GM21529 (cell line): ENCODE data around the gene CTSV.
A peak's percentile ranks its signal among the peaks of the same experiment; 100 is the strongest.
"Not testable (repeated sequence)": the region's sequence is repeated elsewhere in the genome, so short reads cannot be mapped to it uniquely, and the experiment has no call there.

Source experiments
- ATAC-seq: cut with Tn5 transposase; IDR thresholded peaks from one replicate; pipeline ENCODE4 v1.9.1; 2021; ENCODE audit not compliant: unreplicated experiment

The CTSV gene

DNA sequence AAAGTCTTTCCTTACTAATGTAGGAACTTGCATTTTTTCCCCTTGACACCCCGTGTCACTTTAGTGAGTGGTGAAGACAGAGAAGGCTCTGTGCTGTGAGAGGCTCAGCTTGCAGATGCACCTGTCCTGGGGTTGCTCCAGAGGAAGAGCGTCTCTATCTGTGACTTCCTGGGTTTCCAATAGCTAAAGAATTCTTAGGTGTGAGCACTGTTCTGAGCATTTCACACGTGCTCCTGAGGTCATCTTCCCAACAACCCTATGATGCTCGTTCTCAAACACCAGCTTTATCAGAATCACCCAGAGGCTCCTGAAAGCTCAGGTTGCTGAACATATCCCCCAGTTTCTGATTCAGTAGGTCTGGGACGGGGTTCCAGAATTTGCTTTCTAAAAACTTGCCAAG is 6.4 kb upstream of the CTSV start:
- no peak for ATAC-seq

DNA sequence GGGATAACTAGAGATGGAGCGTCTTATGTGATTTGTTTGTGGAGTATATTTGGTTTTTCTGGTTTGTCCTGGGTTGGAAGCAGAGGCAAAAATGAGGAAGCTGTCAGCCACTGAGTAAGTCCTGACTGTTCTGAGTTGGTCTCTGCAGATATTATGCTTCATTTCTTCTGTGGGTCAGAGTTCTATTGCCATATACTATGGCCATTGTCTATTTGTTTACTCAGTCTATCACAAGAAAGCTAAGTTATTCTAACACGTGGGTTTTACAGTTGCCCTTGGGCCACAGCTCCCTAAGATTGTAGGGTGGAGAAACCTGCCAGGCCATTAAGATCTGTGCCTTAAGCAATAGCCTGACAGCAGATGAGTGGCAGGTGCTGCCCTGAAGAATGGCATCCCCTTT is 3.0 kb upstream of the CTSV start:
- no peak for ATAC-seq

DNA sequence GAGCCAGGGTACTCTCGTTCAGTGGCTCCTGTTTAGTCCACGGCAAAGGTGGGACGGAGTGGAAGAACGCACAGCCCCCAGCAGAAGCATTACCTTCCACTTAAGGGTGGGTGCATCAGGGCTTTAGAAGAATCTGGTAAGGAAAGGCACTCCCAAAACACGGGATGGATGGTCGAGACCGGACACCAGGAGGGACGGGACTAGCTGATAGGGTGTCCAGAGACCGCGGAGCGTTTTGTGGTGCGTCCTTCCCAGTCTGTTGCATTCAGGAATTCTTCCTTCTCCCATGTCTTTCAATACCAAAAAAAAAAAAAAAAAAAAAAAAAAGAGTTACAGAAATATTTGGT is 545 bp upstream of the CTSV start:
- no peak for ATAC-seq

DNA sequence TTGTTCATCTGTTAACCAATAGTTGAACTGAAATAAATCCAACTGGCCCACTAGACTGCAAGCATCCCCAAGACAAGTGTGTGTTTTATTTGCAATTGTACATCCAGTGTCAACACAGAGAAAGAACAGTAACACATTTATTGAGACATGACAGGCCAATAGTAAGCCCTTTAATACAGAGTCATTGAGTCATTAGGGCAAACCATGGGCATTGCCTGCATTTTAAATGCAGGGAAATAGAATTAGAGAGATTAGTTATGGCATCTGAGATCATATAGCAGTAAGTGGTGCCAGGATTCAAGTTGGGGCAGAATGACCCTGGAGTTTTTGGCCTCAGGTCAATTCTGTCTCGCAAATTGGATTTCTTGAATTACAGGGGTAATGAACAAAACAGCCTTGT is 15.4 kb downstream of the CTSV start:
- not testable (repeated sequence) for ATAC-seq

DNA sequence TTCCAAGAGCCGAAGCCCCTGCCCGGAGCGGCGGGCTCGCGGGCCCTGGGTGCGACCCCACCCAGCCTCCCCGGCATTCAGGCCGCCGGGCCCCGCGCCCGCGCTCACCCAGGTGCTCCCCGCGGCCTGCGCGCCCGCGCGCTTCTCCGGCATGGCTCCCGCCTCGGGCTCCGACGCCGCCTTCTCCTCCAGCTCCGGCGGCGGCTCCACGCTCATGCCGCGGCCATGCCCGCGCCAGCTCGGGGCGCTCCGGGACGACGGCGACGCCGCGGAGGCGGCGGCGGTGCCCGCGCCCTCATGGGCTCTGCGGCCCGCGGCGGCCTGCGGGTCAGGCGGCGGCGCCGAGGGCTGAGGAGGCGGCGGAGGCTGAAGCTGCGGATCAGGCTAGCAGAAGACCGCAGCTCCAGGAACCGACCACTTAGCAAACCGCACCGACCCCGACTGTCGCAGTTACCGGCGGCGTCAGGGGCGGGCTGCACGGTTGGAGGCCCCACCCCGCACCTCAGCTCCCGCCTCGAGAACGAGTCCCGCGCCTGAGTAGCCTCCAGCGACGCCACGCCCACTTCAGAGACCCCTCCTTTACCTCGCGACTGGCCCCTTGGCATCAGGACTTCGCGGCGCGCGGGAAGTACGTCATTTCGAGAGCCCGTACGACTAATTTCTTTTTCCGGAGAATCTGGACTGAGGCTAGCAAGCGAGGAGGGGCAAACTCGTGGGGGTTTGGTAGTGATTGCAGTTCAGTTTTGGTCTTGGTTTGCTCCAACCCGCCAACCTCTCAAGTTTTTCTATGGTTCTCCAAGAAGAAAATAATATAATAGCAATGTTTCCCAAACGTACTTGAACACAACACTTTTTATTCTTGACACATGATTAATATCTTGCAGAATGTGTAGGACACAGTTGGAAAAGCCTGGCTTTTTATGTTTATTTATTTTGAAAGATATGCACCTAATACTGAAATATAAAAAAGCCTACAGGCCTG is 25.5 kb downstream of the CTSV start:
- peak; percentile 79 for ATAC-seq

DNA sequence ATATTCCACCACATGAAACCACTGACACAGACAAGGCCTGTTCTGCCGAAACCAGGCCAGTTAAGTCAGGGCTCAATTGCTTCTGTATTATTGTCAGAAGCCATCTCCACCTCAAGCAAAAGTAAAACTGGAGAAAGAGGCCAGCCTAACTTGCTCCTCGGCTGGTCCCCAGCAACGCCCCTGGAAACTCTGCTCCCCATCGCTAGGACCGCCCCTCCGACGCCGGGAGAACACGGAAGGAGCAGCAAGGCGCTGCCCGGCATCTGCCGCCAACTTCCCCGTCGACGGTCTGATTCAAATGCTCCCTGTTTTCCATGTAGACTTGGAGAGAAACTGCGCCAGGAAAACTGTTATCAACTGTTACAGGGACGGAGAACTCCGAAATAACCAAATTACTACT is 26.3 kb downstream of the CTSV start:
- peak; percentile 66 for ATAC-seq

DNA sequence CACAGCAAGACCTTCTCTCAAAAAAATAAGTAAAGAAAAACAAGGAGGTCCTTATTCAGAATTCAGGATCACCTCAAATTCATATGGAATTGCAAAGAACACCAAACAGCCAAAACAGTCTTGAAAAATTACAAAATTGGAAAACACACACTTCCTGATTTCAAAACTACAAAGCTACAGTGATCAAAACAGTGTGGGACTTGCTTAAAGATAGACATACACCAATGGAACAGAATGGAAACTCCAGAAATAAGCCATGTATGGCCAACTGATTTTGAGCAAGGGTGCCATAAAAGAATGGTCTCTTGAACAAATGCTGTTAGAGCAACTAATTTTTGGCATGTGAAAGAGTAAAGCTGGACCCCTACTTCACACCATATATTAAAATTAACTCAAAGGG is 36.7 kb downstream of the CTSV start:
- ATAC-seq, result not testable (repeated sequence)

DNA sequence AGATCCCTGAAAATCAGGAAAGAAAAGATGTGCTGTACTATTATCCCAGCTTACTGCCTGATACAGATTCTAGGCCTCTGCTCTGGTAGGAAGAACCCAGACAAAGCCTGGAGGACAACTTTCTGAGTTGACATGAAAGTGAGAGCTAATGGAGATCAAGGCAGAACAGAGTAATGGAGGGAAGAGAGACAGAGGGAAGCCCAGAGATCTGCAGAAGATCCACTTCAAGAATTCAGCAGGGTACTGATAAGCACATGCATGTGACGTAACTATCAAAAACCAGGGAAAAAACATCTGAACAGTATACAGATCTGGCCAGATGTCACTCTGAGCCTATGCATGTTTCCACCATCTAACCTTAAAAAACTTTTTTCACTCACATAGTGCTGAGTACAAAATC is 37.6 kb downstream of the CTSV start:
- not testable (repeated sequence) for ATAC-seq

DNA sequence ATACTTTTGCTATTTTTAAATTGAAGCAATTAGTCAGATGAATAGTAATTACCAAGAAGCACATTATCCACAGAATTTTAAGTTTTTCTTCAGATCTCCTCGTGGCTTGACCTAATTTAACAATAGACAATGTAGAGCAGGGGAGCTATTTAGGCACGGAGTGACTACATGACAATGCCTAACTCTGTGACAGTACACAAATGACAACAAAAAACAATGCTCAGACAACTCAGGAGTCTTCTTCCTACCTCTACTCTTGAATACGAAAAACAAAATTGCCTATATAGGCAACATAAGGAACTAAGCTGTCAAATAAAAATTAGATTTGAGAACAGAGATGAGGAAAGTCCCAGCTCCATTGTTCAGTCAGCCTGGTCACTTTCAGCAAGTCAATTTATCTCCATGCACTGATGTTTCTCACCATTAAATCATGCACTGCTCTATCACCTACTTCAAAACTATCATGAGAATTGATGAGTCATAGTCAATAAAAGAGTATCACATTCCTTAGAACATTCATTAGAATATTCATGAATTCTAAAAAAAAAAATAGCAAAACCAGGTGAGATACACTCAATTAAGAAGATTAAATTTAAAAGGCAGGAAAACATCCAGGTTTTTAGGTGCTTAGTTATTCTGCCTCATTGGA is 38.7 kb downstream of the CTSV start:
- ATAC-seq, result not testable (repeated sequence)

DNA sequence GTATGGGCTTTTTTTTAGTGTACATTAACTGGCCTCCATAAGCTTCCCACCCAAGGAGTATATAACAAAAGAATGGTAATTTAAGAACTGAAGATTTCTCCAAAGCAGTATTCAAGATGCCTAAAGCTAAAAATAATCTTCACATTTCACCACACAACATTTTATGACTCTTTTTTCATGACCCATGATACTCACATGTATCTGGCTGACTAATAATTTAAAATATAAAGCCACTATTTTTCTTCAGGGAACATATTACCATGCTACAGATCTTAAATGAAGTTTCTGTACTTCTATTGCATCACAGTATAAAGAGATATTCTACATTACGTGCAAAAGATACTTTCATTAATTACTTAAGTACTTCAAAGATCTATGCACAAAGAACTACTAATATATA is 39.2 kb downstream of the CTSV start:
- ATAC-seq, result not testable (repeated sequence)

DNA sequence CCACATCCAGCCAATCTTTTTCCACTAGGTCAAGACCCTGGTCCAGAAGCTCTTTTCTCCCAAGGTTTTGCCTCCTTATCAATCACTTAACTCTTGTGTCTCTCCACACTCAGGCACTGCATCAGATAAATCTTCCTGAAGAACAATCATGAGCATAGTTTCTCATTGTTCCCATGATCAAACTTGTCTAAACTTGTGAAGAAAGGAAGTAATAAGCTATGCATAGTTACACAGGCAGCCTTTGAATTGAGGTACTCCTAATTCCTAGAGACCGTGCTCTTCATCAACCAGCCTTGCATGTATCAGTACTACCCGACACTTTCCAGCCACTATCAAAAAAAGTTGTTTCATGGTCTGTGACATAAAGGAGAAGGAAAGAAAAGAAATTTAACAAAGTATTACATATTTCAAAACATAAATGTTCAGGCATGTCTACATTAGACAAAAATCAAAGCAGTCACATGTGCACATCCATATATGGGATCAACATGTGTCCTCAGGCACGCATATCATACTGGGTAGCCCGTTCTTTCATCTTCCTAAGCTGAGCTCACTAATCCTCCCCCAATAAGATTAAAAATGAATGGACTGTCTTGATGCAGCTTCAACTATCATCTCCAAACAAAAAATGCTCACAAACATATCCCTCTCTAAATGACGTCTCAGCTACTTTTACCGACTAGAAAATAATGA is 41.8 kb downstream of the CTSV start:
- ATAC-seq, result not testable (repeated sequence)

DNA sequence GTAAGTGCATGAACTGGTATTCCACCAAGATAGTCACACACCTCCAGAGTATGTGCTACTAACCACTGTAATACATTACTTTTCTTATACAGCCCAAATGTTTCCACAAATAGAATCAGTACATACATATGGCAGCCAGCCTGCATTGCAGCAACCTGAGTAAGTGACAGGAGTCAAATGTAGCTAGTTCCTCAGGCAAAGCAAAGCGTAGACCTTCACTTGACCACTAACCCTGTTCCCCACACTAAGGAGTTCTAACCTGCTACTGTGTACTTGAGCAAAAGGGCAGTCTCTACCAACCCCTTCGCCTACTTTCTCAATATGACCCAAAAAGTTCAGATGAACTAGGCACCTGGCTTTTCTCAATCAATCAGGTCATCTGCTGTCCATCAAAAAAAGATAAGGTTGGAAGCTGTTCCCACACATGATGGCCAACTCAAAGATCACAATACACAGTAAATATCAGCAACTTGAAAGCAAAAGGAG is 44.4 kb downstream of the CTSV start:
- not testable (repeated sequence) for ATAC-seq

DNA sequence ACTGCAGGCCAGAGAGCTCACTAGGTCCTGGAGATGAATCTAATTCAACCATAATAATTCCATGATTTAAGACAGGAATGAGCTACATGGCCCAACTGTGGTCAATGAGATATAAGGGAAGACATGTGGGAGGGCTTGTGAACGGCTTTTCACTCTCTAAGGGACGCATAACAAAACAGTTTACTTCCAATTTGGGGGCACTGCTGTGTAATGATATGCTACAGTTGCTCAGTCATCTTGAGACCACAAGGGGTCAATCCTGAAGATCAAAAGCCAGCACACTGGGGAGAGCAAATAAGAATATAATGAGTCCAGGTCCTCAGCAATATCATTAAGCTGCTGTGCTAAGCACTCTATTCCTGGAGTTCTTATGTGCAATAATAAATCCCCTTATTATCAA is 46.6 kb downstream of the CTSV start:
- not testable (repeated sequence) for ATAC-seq

DNA sequence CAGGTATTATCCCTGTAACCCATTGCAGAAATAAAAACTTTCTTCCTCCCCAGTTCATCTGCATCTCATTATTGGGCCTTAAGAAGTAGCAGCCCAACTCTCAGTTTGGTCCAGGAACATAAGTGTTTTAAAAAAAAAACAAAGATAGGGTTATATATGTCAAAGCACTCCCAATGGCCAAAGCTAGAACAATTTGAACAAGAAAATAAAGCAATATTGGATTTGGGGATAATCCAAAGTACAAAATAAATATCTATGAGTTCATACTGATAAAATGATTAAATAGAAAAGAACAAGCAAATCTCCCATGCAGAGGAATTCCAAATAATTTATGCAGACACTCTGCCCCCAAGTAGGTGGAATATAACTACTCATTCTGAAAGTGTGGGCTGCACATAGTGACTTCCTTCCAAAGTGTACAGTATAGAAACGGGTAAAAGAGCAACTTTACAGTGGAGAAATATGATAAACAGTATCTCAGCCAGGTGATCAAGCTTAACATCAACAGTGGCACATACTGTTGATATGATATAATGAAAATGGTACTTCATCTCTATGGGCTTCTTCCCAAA is 49.1 kb downstream of the CTSV start:
- peak; percentile 63 for ATAC-seq

DNA sequence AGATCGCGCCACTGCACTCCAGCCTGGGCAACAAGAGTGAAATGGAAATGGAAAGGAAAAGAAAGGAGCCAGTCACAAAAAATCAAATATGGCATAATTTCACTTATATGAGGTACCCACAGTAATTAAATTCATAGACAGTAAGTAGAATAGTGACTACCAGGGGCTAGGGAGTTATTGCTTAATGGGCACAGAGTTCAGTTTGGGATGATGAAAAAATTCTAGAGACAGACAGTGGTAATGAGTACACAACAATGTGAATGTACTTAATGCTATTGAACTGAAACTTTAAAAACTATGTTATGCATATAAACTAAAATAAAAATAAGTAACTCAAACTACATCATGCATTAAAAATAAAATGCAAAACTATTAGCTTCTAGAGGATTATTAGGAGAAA is 54.1 kb downstream of the CTSV start:
- ATAC-seq, result not testable (repeated sequence)

DNA sequence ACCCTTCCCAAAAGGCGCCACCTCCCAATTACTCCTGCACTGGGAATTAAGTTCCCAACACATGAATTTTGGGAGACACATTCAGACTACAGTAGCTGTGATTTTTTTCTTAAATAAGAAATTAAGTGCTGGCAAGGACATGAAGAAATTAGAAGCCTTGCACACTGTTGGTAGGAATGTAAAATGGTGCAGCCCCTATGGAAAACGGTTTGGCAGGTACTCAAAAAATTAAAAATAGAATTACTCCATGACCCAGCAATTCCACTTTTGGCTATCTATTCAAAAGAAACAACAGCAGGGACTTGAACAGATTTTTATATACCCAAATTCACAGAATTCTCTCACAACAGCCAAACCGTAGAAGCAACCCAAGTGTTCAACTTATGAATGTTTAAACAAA is 54.8 kb downstream of the CTSV start:
- ATAC-seq, result not testable (repeated sequence)

DNA sequence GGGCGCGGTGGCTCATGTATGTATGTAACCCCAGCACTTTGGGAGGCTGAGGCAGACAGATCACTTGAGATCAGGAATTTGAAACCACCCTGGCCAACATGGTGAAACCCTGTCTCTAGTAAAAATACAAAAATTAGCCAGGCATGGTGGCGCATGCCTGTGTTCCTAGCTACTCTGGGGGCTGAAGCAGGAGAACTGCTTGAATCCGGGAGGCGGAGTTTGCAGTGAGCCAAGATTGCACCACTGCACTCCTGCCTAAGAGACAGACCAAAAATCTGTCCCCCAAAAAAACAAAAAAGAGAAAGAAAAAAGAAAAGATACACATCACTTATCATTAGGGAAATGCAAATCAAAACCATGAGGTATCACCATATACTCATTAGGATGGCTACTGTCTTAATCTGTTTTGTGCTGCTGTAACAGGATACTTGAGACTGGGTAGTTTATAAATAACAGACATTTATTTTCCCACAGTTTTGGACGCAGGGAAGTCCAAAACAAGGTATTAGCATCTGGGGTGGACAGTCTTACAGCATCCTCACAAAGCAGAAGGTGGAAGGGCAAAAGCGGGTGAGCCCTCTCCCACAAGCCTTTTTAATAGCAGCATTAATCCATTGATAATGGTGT is 55.3 kb downstream of the CTSV start:
- ATAC-seq, result not testable (repeated sequence)
